ENCODE results near the gene KMT2C. TPM values are rescaled to one million over a fixed set of nuclear protein-coding genes. Genes with fewer than 3 reads are reported as not detected.

Gene KMT2C
- total RNA-seq, 1 donor from 2014 or later, result 71.8 TPM

DNA sequence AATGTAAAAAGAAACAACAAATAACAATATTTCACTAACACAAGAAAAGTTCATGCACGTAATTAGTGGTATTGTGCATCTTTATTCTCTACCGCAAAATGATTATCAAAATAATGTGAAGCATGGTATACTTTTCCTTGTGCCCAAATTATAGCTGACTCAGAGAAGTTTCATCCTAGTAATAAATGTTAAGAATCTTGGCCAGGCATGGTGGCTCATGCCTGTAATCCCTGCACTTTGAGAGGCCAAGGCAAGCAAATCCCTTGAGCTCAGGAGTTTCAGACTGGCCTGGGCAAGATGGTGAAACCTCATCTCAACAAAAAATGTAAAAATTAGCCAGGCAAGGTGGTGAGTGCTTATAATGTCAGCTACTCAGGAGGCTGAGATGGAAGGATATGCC is 105.0 kb downstream of the KMT2C start:
- Mint-ChIP-seq H3K9me3 (ENCODE audit: unreplicated experiment) (no peaks in the 10 kb centered on the region), H3K27ac (ENCODE audit: unreplicated experiment) (no peak overlapping the region), H3K36me3 (ENCODE audit: unreplicated experiment) (peaks cover 18% of the 10 kb centered on the region), H3K4me1 (ENCODE audit: unreplicated experiment) (peaks cover 12% of the 10 kb centered on the region), H3K27me3 (ENCODE audit: unreplicated experiment) (no peaks in the 10 kb centered on the region), H3K4me3 (ENCODE audit: unreplicated experiment) (no peak overlapping the region)
- TF ChIP-seq, protein P1, sequence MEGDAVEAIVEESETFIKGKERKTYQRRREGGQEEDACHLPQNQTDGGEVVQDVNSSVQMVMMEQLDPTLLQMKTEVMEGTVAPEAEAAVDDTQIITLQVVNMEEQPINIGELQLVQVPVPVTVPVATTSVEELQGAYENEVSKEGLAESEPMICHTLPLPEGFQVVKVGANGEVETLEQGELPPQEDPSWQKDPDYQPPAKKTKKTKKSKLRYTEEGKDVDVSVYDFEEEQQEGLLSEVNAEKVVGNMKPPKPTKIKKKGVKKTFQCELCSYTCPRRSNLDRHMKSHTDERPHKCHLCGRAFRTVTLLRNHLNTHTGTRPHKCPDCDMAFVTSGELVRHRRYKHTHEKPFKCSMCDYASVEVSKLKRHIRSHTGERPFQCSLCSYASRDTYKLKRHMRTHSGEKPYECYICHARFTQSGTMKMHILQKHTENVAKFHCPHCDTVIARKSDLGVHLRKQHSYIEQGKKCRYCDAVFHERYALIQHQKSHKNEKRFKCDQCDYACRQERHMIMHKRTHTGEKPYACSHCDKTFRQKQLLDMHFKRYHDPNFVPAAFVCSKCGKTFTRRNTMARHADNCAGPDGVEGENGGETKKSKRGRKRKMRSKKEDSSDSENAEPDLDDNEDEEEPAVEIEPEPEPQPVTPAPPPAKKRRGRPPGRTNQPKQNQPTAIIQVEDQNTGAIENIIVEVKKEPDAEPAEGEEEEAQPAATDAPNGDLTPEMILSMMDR (IDR thresholded peaks at IDR 0.05), result no peak
- DNase-seq (ENCODE audit: extremely low spot score, unreplicated experiment), result no peak

DNA sequence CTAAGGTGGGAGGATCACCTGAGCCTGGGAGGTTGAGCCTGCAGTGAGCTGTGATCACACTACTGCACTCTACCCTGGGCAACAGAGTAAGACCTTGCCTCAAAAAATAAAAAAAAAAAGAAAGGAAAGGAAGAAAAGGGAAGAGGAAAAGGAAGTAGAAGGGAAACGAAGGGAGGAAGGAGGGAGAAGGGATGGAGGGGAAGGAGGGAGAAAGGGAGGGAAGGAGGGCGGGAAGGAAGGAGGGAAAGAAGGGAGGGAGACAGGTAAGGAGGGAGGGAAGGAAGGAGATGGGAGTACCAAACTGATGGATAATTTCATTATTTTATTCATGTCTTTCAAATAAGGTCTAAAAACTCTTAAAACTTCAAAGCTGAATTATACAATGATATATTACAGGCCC is 106.3 kb downstream of the KMT2C start:
- Mint-ChIP-seq H3K4me1 (ENCODE audit: unreplicated experiment) (peaks cover 3% of the 10 kb centered on the region), H3K27me3 (ENCODE audit: unreplicated experiment) (no peaks in the 10 kb centered on the region), H3K9me3 (ENCODE audit: unreplicated experiment) (no peaks in the 10 kb centered on the region), H3K27ac (ENCODE audit: unreplicated experiment) (no peak overlapping the region), H3K36me3 (ENCODE audit: unreplicated experiment) (peaks cover 20% of the 10 kb centered on the region), H3K4me3 (ENCODE audit: unreplicated experiment) (no peak overlapping the region)
- TF ChIP-seq, protein P1 (IDR thresholded peaks at IDR 0.05), result no peak
- DNase-seq (ENCODE audit: extremely low spot score, unreplicated experiment), result no peak

DNA sequence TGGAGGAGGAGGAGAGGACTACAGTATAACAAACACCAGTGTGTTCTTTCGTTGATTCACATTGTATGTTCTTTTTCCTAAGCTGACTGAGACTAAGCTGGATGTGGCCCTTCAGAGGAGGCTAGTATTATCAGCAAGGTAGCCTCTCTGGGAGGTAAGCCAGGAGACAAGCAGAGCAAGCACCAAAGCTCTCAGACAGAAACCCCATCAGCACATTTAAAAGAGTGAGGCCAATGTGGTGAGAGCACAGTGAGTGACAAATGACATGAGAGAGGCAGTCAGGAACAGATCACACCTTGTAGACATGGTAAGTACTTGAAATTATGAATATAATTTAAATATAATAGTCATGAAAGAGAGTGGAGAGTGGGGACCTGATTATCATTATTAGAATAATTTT is 107.6 kb downstream of the KMT2C start:
- H3K27ac Mint-ChIP-seq (ENCODE audit: unreplicated experiment), result no peak overlapping the region
- peaks cover 23% of the 10 kb centered on the region for H3K36me3 Mint-ChIP-seq (ENCODE audit: unreplicated experiment)
- no peaks in the 10 kb centered on the region for H3K4me1 Mint-ChIP-seq (ENCODE audit: unreplicated experiment)
- no peak overlapping the region for H3K4me3 Mint-ChIP-seq (ENCODE audit: unreplicated experiment)
- no peak for DNase-seq (ENCODE audit: extremely low spot score, unreplicated experiment)
- no peaks in the 10 kb centered on the region for H3K9me3 Mint-ChIP-seq (ENCODE audit: unreplicated experiment)
- H3K27me3 Mint-ChIP-seq (ENCODE audit: unreplicated experiment), result no peaks in the 10 kb centered on the region
- TF ChIP-seq, protein P1 (IDR thresholded peaks at IDR 0.05), result no peak

DNA sequence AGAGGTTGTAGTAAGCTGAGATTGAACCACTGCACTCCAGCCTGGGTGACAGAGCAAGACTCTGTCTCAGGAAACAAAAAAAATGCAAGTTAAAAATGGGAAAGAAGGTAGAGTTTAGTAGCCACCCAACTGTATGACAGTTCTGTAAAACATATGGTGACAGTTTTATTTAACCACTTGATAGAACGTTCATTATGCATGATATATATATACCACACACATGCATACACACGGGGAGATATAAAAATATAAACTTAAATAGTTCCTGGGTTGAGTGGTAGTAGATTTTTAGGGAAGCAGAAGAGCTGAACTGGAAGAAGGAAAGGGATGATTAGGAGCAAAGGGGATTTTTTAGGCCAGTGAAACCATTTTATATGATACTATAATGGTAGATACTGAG is 120.0 kb downstream of the KMT2C start:
- DNase-seq (ENCODE audit: extremely low spot score, unreplicated experiment), result no peak
- Mint-ChIP-seq H3K27me3 (ENCODE audit: unreplicated experiment) (no peaks in the 10 kb centered on the region), H3K4me1 (ENCODE audit: unreplicated experiment) (peaks cover 24% of the 10 kb centered on the region), H3K27ac (ENCODE audit: unreplicated experiment) (no peak overlapping the region), H3K4me3 (ENCODE audit: unreplicated experiment) (no peak overlapping the region), H3K9me3 (ENCODE audit: unreplicated experiment) (no peaks in the 10 kb centered on the region), H3K36me3 (ENCODE audit: unreplicated experiment) (peaks cover 7% of the 10 kb centered on the region)
- TF ChIP-seq, protein P1 (IDR thresholded peaks at IDR 0.05), result no peak

DNA sequence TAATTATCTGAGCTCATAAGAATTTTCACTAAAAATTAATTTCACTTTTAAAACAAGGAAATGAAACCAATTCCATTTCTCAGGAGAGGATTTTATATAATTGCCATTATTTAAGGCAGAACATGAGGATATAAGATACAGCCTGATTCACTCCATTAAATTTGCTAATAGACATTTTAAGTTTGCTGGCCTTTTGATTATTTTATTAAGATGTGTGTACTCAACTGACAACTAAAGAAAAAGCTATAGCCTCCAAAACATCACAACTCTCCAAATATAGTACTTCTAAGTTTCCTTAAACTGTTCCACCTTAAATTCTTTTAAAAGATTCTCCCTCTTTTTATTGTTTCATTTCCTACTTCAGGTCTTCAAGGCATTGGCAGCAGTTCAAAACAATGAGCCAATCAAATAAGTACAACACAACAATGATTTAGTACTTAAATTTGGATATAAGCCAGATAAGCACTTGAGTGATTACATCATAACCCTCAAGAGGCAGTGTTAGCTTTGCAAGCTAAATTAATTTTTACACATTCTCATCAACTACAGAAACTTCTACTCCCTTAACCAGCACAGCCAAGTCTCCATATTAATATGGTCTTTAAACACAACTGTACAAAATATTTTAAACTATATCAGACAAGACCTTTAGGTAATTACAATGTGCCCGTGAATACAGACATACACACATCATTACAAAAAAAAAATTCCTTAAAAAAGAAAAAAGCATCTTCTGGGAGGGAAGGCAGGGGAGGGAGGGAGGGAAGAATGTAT is 121.8 kb downstream of the KMT2C start:
- TF ChIP-seq, protein P1 (IDR thresholded peaks at IDR 0.05), result no peak
- Mint-ChIP-seq H3K4me1 (ENCODE audit: unreplicated experiment) (peaks cover 24% of the 10 kb centered on the region), H3K9me3 (ENCODE audit: unreplicated experiment) (no peaks in the 10 kb centered on the region), H3K27ac (ENCODE audit: unreplicated experiment) (peak overlapping the region; percentile 77), H3K36me3 (ENCODE audit: unreplicated experiment) (peaks cover 2% of the 10 kb centered on the region), H3K4me3 (ENCODE audit: unreplicated experiment) (no peak overlapping the region), H3K27me3 (ENCODE audit: unreplicated experiment) (no peaks in the 10 kb centered on the region)
- no peak for DNase-seq (ENCODE audit: extremely low spot score, unreplicated experiment)
